ENCODE data around the gene SWAP70.

SWAP70 gene

DNA sequence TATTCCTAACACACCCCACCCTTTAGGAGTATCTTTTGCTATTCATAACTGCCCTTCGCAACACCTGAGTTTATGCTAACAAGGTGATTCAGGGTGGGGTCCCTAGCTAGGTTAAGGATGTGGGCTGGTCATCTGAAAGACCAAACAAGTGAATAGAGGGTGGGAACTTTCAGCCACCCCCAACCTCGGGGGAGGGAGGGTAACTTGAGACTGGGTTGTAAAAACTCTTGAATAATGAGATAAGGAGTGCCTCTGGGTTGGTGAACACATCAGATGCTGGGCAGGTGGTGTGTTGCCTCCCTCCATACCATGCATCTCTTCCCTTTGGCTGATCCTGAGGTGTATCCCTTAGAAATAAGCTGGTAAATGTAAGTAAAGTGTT is 111.5 kb downstream of the SWAP70 start:
- no peak for DNase-seq

DNA sequence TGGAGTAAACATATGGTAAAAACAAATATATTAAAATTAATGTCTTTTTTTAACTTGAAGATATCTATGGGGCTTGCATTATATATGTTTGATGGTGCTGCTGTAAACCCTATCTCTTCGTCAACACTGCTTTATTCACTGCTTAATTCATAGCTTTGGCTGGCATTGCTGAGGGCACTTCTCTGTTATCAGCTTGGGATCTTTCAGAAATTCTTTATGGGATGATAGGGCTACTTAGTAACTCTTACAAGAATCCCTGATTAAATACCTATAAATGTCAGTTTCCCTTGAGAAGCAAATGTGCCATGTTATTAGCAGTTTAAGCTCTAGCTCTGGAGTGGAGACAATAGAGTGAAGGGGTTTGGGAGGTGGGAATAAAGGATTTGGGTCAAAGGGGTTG is 112.3 kb downstream of the SWAP70 start:
- no peak for DNase-seq

DNA sequence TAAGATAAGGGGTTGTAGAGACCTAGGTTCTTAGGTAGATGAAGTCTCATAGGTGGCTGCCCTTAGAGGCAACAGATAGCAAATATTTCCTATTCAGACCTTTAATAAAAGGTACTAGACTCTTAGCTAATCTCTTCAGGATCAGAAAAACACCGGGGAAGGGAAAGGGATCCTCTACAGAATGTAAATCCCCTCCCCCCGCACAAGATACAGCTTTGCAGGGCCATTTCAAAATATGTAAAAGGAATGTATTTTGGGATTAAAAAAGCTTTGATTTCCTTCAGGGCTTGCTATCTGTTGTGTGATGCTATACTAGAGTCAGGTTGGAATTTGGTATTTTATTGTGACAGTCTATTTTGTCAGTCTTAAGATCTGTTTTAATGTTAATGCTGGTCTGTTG is 113.2 kb downstream of the SWAP70 start:
- DNase-seq: no peak

DNA sequence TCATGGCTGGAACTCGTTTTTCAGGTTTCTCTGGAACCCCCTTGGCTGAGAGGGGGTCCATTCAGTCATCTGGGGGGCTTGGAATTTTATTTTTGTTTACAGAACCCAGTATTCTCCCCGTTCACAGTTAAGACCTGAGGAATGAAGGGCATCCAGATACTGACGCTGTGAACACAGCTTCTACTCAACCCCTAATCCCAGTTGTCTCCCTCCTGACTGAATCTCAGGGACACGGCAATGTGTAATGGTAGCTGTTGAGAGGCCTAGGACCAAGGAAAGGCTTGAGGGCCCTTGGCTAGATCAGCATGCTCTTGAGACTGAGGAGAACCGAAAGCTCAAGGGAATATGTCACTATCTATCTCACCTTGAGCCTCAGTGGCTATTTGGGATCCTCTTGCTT is 113.6 kb downstream of the SWAP70 start:
- no peak for DNase-seq

DNA sequence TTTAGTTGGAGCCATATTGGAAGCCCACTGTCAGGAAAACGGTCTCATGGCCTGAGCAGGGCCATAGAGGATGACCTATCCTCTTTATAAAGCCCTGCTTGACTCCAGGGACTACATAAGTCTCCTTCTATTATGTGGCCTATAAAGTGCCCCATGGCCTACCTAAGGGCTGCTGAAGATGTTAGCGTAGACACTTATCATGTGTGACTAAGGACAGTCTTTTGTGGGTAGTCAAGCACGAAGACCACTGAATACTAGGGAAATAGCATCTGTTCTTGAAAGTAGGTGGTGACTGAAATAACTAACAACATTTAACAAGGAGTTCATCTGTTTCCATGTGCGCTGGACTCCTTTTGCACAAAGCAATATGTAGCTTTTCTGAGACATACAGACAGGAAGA is 117.1 kb downstream of the SWAP70 start:
- no peak for DNase-seq

DNA sequence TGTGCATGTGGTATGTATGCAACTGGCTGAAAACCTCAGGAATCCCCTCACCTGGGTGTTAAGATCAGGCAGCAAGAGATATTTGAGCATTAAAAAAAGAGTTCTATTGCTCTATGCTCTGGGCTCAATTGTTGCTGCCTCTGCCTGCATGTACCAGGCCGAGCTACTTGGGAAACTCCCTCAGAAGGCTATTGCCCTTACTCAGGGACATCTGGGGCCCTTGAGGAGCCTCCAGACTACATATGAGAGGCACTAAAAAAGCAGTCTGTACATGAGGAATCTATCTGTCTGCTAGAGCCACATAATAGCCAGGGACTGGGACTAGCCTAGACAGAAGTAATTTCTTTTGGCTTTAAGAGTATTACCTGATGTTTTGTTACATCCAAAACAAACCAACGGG is 120.1 kb downstream of the SWAP70 start:
- no peak for DNase-seq

DNA sequence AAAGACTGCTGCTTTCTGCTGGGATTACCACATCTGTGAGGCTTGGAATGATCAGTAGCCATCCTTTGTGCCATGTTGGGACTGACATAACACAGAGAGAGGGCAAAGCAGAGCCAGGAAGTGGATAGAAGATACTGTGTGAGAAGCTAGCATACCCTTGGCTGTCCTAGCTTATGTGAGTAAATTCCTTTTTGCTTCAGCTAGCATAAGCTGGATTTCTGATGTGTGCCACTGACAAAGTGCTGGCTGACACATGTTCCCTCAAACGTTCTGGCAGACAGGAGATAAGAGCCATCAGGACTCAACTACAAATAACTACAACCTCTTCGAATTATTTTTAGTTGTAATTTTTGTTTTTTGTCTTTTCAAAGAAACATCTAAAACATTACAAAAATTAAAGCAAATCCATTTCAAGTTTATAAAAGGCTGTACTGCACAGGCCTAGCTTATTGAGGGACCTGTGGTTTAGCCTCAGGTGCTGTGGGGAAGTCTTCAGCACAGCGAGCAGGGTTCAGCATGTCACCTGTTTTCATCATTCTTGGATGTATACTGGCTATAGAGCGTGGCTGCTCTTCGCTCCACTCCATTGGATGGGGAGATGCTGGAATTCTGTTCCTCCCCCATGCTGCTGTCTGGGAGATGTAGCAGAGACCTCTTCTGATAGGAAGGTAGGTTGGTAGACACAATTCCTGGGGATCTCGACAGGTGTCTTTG is 120.9 kb downstream of the SWAP70 start:
- no peak for DNase-seq

DNA sequence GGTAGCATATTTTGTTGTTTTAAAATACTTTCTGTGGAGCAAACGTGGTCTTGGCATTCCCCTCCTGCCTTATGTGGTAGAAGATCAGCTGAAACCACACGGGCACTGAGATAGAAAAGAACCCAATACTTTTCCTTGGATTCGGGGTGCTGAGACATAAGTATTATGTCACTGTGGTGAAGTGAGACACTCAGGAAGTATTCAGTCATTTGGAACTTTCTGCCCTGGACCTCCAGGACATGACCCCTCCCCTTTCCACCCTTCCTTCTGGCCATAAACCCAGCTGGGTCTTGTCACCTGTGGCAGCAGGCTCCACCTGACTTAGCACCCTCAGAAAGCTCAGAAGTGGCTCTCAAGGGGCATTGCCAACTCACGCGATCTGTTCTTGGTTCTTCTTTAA is 123.4 kb downstream of the SWAP70 start:
- no peak for DNase-seq

DNA sequence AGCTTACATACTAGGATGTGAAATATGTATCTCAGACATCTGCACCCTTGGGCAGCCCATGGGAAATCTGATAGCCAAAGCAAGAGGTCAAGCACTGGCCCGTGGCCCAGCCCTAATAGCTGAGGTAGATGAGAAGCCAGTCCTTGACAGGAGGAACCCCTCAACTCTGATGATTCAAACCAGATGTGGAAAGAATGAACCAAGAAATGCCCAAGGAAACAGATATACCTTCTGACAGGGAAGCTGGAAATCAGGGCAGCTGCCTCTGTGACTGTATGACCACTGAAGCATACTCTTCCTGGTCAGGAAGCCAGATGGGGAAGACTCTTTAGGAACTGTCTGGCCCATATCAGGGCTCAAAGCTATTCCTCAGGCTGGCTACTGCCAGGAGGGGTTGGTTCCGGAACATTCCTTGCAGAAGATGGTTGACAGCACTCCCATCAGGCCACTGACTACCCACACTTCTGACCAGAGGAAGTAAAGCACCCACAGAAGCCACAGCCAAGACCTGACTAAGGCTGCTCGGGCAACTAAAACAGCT is 124.2 kb downstream of the SWAP70 start:
- DNase-seq: no peak

DNA sequence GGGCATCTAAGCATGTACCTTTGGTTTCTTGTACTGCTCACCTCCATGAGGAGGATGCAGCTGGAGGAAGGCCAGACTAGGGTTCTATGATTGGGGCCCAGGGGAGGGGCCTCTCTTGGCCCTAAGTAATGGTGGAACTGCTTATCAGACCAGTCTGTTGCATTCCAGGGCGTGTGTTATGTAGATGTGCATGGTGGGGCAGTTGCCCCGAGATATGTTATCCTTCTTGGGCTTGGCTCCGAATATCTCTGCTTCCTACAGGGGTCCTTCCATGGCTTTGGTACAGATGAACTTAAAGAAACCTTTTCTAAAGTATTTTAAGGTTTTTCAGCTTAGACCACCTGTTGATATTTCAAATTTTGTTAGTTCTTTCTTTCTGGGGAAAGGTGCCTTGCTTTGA is 126.0 kb downstream of the SWAP70 start:
- DNase-seq: no peak

DNA sequence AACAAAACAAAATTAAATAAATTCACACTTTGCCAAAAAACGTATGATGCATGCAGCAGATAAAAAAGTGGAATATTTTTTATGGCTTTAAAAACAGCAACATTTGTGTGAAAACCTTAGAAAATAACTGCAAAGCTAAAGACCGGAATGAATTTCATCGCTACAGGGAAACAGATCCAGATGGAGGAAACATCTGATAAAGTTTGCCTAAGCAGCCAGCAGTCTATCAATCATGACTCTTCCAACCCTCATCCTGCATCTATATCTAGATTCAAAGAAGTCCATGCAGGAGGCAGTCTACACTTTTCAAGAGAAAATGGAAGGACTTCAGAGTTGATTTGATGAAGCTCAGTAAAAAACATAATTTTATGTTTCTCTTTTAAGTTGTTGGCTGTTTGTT is 126.8 kb downstream of the SWAP70 start:
- no peak for DNase-seq

DNA sequence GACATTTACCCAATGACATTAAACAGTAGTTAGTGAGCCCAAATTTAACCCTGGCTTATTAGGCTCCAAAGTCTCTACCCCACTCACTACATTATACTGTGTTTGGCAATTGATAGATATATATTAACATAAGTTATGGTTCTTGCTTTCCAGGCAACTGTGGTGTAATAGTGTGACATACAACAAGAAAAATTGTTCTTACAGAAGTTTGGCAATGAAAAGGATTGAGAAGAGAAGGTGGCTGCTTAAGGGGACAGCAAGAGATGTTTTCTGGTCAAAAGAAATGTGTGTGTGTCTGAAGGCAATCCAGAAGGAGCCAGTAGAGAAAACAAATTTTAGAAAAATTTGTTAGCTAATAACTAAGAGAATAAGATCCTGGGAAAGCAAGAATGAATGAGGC is 132.4 kb downstream of the SWAP70 start:
- DNase-seq: no peak

DNA sequence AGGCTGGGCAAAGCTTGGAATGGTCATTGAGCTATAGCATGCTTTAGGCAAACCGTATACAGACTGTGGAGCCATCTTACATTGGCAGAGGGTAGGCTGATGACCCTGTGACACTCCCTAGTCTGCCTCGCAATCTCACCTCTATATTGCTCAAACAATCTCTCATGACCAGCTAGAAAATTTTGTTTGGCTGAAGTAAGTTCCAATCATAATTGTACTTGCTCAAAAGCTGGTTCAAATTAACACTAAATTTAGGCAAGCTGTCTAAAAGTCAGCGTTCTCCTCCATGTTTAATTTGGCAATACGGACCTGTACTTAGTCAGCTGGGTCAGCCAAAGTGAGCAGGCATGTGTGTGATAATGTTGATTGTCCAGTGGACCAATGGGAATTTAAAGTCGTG is 133.0 kb downstream of the SWAP70 start:
- no peak for DNase-seq

DNA sequence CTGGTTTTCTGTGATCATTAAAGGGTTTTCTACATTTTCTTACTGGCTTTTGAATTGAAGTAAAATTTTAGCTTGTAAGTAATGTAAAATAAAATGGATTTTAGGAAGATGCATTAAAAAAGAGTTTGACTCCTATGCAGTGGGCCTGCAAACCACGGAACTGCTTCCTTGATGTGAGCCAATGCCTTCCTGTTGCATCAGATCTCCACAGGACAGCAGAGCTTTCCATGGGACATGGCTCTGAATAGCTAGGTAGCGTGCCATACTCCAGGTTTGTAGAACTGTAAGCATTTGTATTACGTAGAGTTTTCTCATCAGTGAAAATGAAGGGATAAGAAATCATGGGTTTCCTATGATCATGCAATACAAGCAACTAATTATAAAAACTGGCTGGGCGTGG is 133.4 kb downstream of the SWAP70 start:
- DNase-seq: no peak

DNA sequence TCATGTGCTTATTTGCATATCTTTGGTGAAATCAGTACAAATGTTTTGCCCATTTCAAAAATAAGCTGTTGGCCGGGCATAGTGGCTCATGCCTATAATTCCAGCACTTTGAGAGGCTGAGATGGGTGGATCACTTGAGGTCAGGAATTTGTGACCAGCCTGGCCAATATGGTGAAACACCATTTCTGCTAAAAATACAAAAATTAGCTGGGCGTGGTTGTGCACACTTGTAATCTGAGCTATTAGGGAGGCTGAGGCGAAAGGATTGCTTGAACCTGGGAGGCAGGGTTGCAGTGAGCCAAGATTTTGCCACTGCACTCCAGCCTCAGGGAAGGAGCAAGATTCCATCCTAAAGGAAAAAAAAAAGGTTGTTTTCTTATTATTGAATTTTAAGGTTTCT is 136.0 kb downstream of the SWAP70 start:
- no peak for DNase-seq

DNA sequence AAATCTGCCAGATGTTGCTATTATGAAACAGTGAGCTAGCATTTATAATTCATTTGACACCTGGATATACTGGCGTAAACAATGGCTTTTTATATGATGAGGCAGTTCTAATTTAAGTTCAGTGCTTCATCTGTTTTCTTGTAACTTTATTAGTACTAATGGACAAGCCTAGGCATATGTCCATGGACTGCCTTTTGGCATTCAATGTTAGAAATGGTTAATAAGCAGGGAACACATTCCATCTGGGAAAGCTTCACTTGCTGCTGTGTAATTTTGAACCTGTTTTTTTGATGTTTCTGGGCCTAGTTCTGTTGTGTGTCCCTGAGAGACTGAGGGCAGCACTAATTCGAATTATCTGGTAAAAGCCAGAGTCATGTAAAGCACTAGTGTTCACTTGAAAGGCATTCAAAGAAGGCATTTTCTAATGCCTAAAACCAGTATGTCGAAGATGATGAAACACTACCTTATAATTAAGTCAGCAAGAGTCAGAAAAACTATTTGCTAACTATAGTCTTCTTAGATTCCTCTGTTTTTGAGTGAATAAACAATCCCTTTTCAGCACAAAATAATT is 138.5 kb downstream of the SWAP70 start:
- DNase-seq: no peak
